Left ventricle myocardium superior (tissue), 1 donor: ENCODE results near the gene HPSE2. TPM values are rescaled to one million over a fixed set of nuclear protein-coding genes. Genes with fewer than 3 reads are reported as not detected.

Experiments
- microRNA-seq: library from miRNA; unstranded; fragments of <30 nt; microRNA quantifications from one replicate; pipeline ENCODE4 v1.2.0, GENCODE V29; 2020; ENCODE audit warnings: borderline number of aligned reads
- total RNA-seq: library from RNA; stranded (reverse); fragmentation: NEBNext Ultra II Directional; extraction: Animal tissue kit (Norgen Biotek cat#: 25700); gene quantifications from one replicate; pipeline ENCODE4 v1.2.1, GENCODE V29; 2021
- donor health status: DM: no; HTN: yes; CAD: no; lungs with severe emphysema.

Gene HPSE2
- total RNA-seq, 1 donor from 2014 or later = not detected

Small RNA genes within 50 kb of the gene (microRNA-seq; reads per million reads assigned to microRNA genes)
- gene MIR4685 (not detected), gene MIR6507 (not detected)

Other genes starting within 250 kb of the HPSE2 start
- gene CNNM1, start 93.5 kb upstream of the HPSE2 start, total RNA-seq = 0.10 TPM
- 587 TPM for gene GOT1, start 194.8 kb upstream of the HPSE2 start, total RNA-seq